Activated CD4-positive, CD25-positive, alpha-beta regulatory T cell treated with anti-CD3 and anti-CD28 coated beads, Interleukin-2, amount 50 U/mL, for 72 hours (primary cell): Measurements from ENCODE around the gene RAB3IL1.

ENCODE experiments used
- DNase-seq: peaks from one replicate; pipeline ENCODE4 v3.0.0; 2021

RAB3IL1 gene

GRCh38 chr11:61862714-61863547 lies 54.4 kb downstream of the RAB3IL1 start:
- DNase-seq, result no peak

- DNase-seq, result no peak
Observed at GRCh38 chr11:61861634-61862033, 55.7 kb downstream of the RAB3IL1 start.

- DNase-seq, result no peak
Observed at GRCh38 chr11:61860054-61860903, 57.1 kb downstream of the RAB3IL1 start.

GRCh38 chr11:61855939-61856680 lies 61.3 kb downstream of the RAB3IL1 start:
- no peak for DNase-seq

GRCh38 chr11:61854966-61855714 lies 62.2 kb downstream of the RAB3IL1 start:
- no peak for DNase-seq

- no peak for DNase-seq
Observed at GRCh38 chr11:61854206-61854895, 63.0 kb downstream of the RAB3IL1 start.

- DNase-seq, result no peak
Observed at GRCh38 chr11:61853698-61854169, 63.6 kb downstream of the RAB3IL1 start.

- no peak for DNase-seq
Observed at GRCh38 chr11:61851900-61852295, 65.5 kb downstream of the RAB3IL1 start.

- no peak for DNase-seq
Observed at GRCh38 chr11:61851113-61851899, 66.1 kb downstream of the RAB3IL1 start.

GRCh38 chr11:61850687-61851086 lies 66.7 kb downstream of the RAB3IL1 start:
- DNase-seq, result no peak

GRCh38 chr11:61848631-61849030 lies 68.7 kb downstream of the RAB3IL1 start:
- DNase-seq, result no peak

- DNase-seq, result no peak
Observed at GRCh38 chr11:61847914-61848581, 69.3 kb downstream of the RAB3IL1 start.
